Activated CD8-positive, alpha-beta memory T cell treated with anti-CD3 and anti-CD28 coated beads, Interleukin-2, amount 10 ng/mL, durations not matched to agents 7 days and 5 days (primary cell): ENCODE results near the gene PTPRD. TPM values are rescaled to one million over a fixed set of nuclear protein-coding genes. Genes with fewer than 3 reads are reported as not detected.

Experiments
- ATAC-seq: fragments of 150-1000 bp; cut with Tn5 transposase; one replicate; pipeline ENCODE4 v1.10.0; 2021; ENCODE audit warnings: moderate library complexity
- CTCF ChIA-PET: fragments of 350-600 bp; sonication (Branson Sonifier 250); formaldehyde crosslinking; loops from one replicate; lab custom pipeline; 2021; ENCODE audit warnings: antibody characterized with exemption; lab: Charles Lee
- DNase-seq: peaks from one replicate; pipeline ENCODE4 v3.0.0-alpha.2; 2020
- H3K27ac Mint-ChIP-seq: one replicate; pipeline ENCODE4 v1.8.0; 2021; ENCODE audit warnings: mild to moderate bottlenecking, mixed read lengths
- H3K27me3 Mint-ChIP-seq: one replicate; pipeline ENCODE4 v1.8.0; 2021; ENCODE audit warnings: mixed read lengths
- H3K36me3 Mint-ChIP-seq: one replicate; pipeline ENCODE4 v1.8.0; 2021; ENCODE audit warnings: mild to moderate bottlenecking, mixed read lengths
- H3K4me1 Mint-ChIP-seq: one replicate; pipeline ENCODE4 v1.8.0; 2021; ENCODE audit warnings: mixed read lengths
- H3K4me3 Mint-ChIP-seq: one replicate; pipeline ENCODE4 v1.8.0; 2021; ENCODE audit warnings: mild to moderate bottlenecking, moderate library complexity, mixed read lengths
- H3K9me3 Mint-ChIP-seq: one replicate; pipeline ENCODE4 v1.8.0; 2022; ENCODE audit warnings: low read depth, mixed read lengths
- total RNA-seq, 2 experiments: library from RNA; stranded (reverse); gene quantifications; one replicate each; pipeline ENCODE4 v1.2.3, GENCODE V29; 2021

Gene PTPRD
- total RNA-seq, 2 experiments from 2014 or later, result 0.07 TPM; not detected in 1

- Mint-ChIP-seq H3K4me3 (no peak overlapping the region), H3K36me3 (no peaks in the 10 kb centered on the region), H3K9me3 (no peaks in the 10 kb centered on the region), H3K27me3 (no peaks in the 10 kb centered on the region), H3K27ac (no peak overlapping the region), H3K4me1 (no peaks in the 10 kb centered on the region)
- DNase-seq, result no peak
- ATAC-seq, result no peak
- CTCF ChIA-PET, result no interaction called here
These were observed 1843.6 kb downstream of the PTPRD start for GRCh38 chr9:8769153-8769552.

DNA sequence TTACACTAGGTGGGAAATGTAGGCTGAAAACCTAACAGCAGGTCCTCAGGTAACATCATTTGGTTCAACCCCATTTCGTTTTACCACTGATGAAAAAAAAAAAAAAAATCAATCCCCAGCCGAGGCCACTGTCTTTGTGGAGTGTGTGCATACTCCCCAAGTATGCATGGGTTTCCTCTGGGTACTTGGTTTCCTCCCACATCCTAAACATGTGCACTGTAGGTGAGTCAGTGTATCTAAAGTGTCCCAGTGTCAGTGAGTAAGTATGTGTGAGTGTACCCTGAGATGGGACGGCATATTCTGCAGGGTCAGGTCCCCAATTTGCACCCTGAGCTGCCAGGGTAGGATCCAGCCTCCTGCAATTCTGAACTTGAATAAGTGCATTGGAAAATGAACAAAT is 1846.7 kb downstream of the PTPRD start:
- H3K27me3 Mint-ChIP-seq, result no peaks in the 10 kb centered on the region
- no peaks in the 10 kb centered on the region for H3K4me1 Mint-ChIP-seq
- ATAC-seq, result no peak
- H3K27ac Mint-ChIP-seq, result no peak overlapping the region
- H3K36me3 Mint-ChIP-seq, result no peaks in the 10 kb centered on the region
- CTCF ChIA-PET, result interaction anchor here (0.7 kb wide), 1 partner anchor 625 kb away, joined by 3 read pairs; no protein-coding TSS in a partner anchor
- no peak for DNase-seq
- no peaks in the 10 kb centered on the region for H3K9me3 Mint-ChIP-seq
- no peak overlapping the region for H3K4me3 Mint-ChIP-seq

DNA sequence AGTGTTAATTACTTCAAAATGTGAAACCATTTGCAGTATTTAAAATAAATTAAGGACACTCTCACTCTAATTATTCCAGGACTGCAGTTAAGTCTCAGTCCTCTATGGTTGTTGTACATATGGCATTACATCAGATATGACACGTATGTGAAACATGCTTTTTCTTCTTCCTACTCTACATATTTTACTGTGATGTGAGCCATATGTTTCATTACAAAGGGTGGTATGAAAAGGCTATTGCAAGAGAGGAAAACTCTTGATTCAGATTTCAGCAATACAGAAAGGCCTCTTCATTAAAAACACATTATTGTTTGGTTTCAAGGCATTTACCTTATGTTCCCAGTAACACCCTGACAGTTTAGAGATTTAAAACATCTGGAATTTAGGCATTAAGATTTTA is 1848.8 kb downstream of the PTPRD start:
- DNase-seq, result no peak

DNA sequence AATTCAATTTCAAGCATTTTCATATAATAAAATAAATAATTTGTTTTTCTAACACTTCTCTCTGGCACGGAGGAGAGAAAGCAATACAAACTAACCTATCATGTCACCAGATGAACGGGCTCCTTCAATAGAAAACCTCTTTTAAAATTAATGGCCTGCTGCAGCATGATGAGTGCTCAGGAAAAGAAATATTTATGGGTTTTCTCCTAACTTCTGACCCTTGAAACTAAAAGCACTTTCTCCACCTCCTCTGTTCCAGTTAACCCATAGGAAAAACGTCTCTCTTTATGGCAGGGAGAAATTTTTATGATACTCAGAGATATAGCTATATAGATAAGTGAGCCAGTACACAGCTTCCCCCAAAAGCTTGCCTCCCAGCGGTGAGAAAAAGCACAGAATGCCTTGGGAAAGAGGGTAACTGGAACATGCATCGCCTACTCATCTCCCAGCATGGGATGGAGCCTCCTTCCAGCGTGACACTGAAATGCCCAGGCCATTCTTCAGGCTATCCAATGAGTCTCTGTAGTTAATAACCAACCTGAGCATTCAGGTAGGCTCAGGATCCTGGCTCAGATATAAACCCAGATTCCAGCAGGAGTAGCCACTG is 1850.2 kb downstream of the PTPRD start:
- no peaks in the 10 kb centered on the region for H3K4me1 Mint-ChIP-seq
- DNase-seq, result no peak
- no peak overlapping the region for H3K4me3 Mint-ChIP-seq
- H3K9me3 Mint-ChIP-seq, result no peaks in the 10 kb centered on the region
- no peak overlapping the region for H3K27ac Mint-ChIP-seq
- CTCF ChIA-PET, result no interaction called here
- ATAC-seq, result no peak
- H3K27me3 Mint-ChIP-seq, result no peaks in the 10 kb centered on the region
- H3K36me3 Mint-ChIP-seq, result no peaks in the 10 kb centered on the region

More for the DNA sequence above, 1848.8 kb downstream of the PTPRD start:
- CTCF ChIA-PET, result no interaction called here
- no peaks in the 10 kb centered on the region for H3K36me3 Mint-ChIP-seq
- no peaks in the 10 kb centered on the region for H3K4me1 Mint-ChIP-seq
- ATAC-seq, result no peak
- H3K27me3 Mint-ChIP-seq, result no peaks in the 10 kb centered on the region
- H3K4me3 Mint-ChIP-seq, result no peak overlapping the region
- H3K9me3 Mint-ChIP-seq, result no peaks in the 10 kb centered on the region
- H3K27ac Mint-ChIP-seq, result no peak overlapping the region

DNA sequence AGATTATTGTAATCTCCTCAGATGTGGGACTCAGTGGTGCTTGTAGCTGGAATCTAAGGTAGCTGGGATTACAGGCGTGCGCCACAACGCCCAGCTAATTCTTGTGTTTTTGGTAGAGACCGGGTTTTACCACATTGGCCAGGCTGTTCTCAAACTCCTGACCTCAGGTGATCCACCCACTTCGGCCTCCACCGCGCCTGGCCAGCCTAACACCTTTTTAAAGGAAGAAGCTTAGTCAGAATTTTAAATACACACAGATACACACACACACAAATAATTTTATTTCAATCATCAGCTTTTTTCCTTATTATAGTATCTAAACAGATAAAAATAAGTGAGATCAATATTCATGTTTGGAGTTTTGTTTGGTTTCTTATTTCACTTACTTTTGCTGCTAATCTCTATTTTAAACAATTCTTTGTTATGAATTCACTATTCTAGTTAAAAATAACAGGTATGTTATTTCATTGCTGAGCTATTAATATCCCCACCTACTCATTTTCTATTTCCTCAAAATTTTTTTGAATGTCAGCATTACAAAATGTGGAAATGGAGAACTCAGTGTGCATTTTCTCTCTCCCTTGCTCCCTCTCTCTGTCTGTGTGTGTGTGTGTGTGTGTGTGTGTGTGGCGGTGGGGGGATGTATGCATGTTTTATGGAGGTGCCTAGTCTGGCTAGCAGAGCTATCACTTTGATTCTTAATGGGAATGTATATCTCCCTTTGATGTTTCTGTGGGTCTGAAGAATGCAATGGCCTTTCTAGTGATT is 1852.6 kb downstream of the PTPRD start:
- H3K4me1 Mint-ChIP-seq, result no peaks in the 10 kb centered on the region
- no peaks in the 10 kb centered on the region for H3K27me3 Mint-ChIP-seq
- H3K9me3 Mint-ChIP-seq, result no peaks in the 10 kb centered on the region
- ATAC-seq, result no peak
- H3K36me3 Mint-ChIP-seq, result no peaks in the 10 kb centered on the region
- no peak for DNase-seq
- no peak overlapping the region for H3K27ac Mint-ChIP-seq
- no peak overlapping the region for H3K4me3 Mint-ChIP-seq
- CTCF ChIA-PET, result no interaction called here

GRCh38 chr9:8757881-8758280 is 1854.9 kb downstream of the PTPRD start:
- Mint-ChIP-seq H3K27ac (no peak overlapping the region), H3K36me3 (no peaks in the 10 kb centered on the region), H3K4me1 (no peaks in the 10 kb centered on the region), H3K4me3 (no peak overlapping the region), H3K9me3 (no peaks in the 10 kb centered on the region), H3K27me3 (no peaks in the 10 kb centered on the region)
- CTCF ChIA-PET, result no interaction called here
- ATAC-seq (no peak), DNase-seq (no peak)

DNA sequence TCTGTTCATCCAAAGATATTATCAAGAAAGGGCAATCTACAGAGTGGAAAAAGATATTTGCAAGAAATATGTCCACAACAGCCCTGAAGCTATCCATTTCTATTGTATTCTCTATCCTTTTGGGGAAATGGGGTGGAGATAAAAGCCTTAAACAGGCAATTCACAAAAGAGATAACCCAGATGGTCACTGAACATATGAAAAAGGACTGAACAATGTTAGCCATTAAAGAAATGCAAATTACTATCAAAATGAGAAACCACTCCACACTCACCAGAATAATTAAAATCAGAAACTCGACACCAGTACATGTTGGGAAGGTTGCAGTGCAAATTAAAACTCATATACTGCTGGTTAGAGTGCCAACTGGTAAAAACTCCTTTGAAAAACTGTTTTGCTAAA is 1858.1 kb downstream of the PTPRD start:
- no peak overlapping the region for H3K4me3 Mint-ChIP-seq
- H3K9me3 Mint-ChIP-seq, result no peaks in the 10 kb centered on the region
- no peaks in the 10 kb centered on the region for H3K4me1 Mint-ChIP-seq
- ATAC-seq (no peak), DNase-seq (no peak)
- H3K36me3 Mint-ChIP-seq, result no peaks in the 10 kb centered on the region
- H3K27me3 Mint-ChIP-seq, result no peaks in the 10 kb centered on the region
- no peak overlapping the region for H3K27ac Mint-ChIP-seq
- CTCF ChIA-PET, result no interaction called here

DNA sequence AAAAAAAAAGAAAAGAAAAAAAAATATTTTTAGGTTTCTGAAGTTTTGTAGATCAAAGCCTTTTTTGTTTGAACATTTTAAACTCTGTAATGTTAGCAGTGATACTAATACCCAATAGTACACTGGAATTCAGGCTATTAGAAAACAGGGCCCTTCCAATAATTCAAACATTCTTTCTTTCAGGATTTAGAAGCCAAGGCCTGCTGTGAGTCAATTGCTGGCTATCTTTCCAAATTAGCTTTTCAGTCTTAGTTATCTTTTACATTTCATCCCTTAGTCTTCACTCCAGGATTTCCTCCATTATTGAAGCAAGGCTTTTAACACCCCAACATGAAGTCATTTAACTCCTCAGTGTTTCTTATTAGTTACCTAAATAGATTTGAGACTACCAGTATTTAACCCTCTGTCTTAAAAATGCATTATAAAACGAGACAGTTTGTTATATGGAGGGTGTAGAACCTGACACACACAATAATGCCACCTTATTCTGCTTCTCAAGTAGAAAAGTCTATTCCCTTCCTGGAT is 1861.3 kb downstream of the PTPRD start:
- DNase-seq (no peak), ATAC-seq (no peak)
- H3K27me3 Mint-ChIP-seq, result no peaks in the 10 kb centered on the region
- H3K27ac Mint-ChIP-seq, result no peak overlapping the region
- no peaks in the 10 kb centered on the region for H3K4me1 Mint-ChIP-seq
- H3K9me3 Mint-ChIP-seq, result no peaks in the 10 kb centered on the region
- H3K36me3 Mint-ChIP-seq, result no peaks in the 10 kb centered on the region
- no peak overlapping the region for H3K4me3 Mint-ChIP-seq
- CTCF ChIA-PET, result no interaction called here

GRCh38 chr9:8750639-8751051 is 1862.2 kb downstream of the PTPRD start:
- Mint-ChIP-seq H3K36me3 (no peaks in the 10 kb centered on the region), H3K4me3 (no peak overlapping the region), H3K9me3 (no peaks in the 10 kb centered on the region), H3K27me3 (no peaks in the 10 kb centered on the region), H3K27ac (no peak overlapping the region), H3K4me1 (no peaks in the 10 kb centered on the region)
- CTCF ChIA-PET, result no interaction called here
- no peak for ATAC-seq
- DNase-seq, result no peak

- Mint-ChIP-seq H3K27me3 (no peaks in the 10 kb centered on the region), H3K4me1 (no peaks in the 10 kb centered on the region), H3K27ac (no peak overlapping the region), H3K36me3 (no peaks in the 10 kb centered on the region), H3K9me3 (no peaks in the 10 kb centered on the region), H3K4me3 (no peak overlapping the region)
- CTCF ChIA-PET, result no interaction called here
- no peak for DNase-seq
- ATAC-seq, result no peak
These were observed 1867.5 kb downstream of the PTPRD start for GRCh38 chr9:8745347-8745746.

GRCh38 chr9:8738945-8739344 is 1873.9 kb downstream of the PTPRD start:
- ATAC-seq, result no peak
- Mint-ChIP-seq H3K9me3 (no peaks in the 10 kb centered on the region), H3K4me3 (no peak overlapping the region), H3K27me3 (no peaks in the 10 kb centered on the region), H3K4me1 (no peaks in the 10 kb centered on the region), H3K27ac (no peak overlapping the region), H3K36me3 (no peaks in the 10 kb centered on the region)
- no peak for DNase-seq
- CTCF ChIA-PET, result no interaction called here

- CTCF ChIA-PET, result no interaction called here
- H3K27ac Mint-ChIP-seq, result no peak overlapping the region
- no peaks in the 10 kb centered on the region for H3K4me1 Mint-ChIP-seq
- no peak overlapping the region for H3K4me3 Mint-ChIP-seq
- H3K36me3 Mint-ChIP-seq, result no peaks in the 10 kb centered on the region
- no peak for ATAC-seq
- H3K9me3 Mint-ChIP-seq, result no peaks in the 10 kb centered on the region
- DNase-seq, result no peak
- H3K27me3 Mint-ChIP-seq, result peaks cover under 1% of the 10 kb centered on the region
These were observed 1876.0 kb downstream of the PTPRD start for GRCh38 chr9:8736805-8737204.

DNA sequence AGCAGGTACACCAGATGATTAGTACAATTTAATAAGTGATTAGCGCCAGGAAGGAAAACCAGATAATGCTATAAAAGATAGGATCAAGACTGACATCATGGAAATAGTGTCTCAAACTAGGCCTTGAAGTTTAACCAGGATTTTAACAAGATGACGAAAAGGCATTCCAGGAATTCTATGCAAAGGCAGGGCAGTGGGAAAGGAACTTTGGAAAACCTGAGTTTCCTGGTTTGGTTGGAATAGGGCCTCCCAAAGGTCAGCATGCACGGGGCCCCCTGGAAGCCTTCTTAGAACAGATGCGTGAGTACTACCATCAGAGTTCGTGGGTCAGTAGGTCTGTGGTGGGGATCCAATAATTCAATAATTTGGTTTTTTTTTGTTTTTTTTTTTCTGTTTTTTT is 1878.0 kb downstream of the PTPRD start:
- no peaks in the 10 kb centered on the region for H3K4me1 Mint-ChIP-seq
- DNase-seq (no peak), ATAC-seq (no peak)
- no peaks in the 10 kb centered on the region for H3K9me3 Mint-ChIP-seq
- no peaks in the 10 kb centered on the region for H3K36me3 Mint-ChIP-seq
- CTCF ChIA-PET, result no interaction called here
- H3K4me3 Mint-ChIP-seq, result no peak overlapping the region
- H3K27me3 Mint-ChIP-seq, result peaks cover 6% of the 10 kb centered on the region
- no peak overlapping the region for H3K27ac Mint-ChIP-seq
